Measurements from ENCODE around the gene TAF1C. TPM values are rescaled to one million over a fixed set of nuclear protein-coding genes. Genes with fewer than 3 reads are reported as not detected.
"Not testable (repeated sequence)": the region's sequence is repeated elsewhere in the genome, so short reads cannot be mapped to it uniquely, and the experiment has no call there.

TAF1C gene
- total and polyA plus RNA-seq, 9 of the 15 experiments (the other 6 are each of a cell fraction or from before 2014, with no cell fraction given) = 1.5 to 74.8 (median 21.0) TPM

GRCh38 chr16:84216144-84216543 is 29.3 kb upstream of the TAF1C start:
- H3K9me1 ChIP-seq (ENCODE audit: control insufficient read depth, insufficient read depth, low read length); BruUV-seq (replicated peaks); H3K4me1 ChIP-seq (replicated peaks in 1 of 2; ENCODE audit: control insufficient read depth in 2 of 2, insufficient read depth in 2 of 2, low read length in 2 of 2); H3K79me2 ChIP-seq (ENCODE audit: control insufficient read depth, insufficient read depth, low read length); ATAC-seq; in situ Hi-C loops (cut with MboI); DNase-seq (ENCODE audit: extremely low read depth in 1 of 4, low spot score in 3 of 4); CTCF ChIA-PET (ENCODE audit: low intra/inter-chr PET ratio); H3K27ac ChIP-seq (ENCODE audit: extremely low read depth, low read depth, low read length); H3K9ac ChIP-seq (ENCODE audit: insufficient read depth in 1 of 2, low read depth in 2 of 2, low read length in 2 of 2); H3K36me3 ChIP-seq (ENCODE audit: control insufficient read depth, insufficient read depth, low read length); intact Hi-C loops (cut with micrococcal nuclease); H3K4me2 ChIP-seq (ENCODE audit: insufficient read depth, low read length); H3K9me3 ChIP-seq (replicated peaks; ENCODE audit: control insufficient read depth, insufficient read depth, low read depth, low read length); FAIRE-seq; H3K4me3 ChIP-seq; H4K20me1 ChIP-seq (replicated peaks; ENCODE audit: control insufficient read depth, insufficient read depth, low read length); H2AFZ ChIP-seq (ENCODE audit: low read depth, low read length): not testable (repeated sequence)
- TF ChIP-seq ZNF121 (CRISPR knock-in tag; conservative IDR thresholded peaks at IDR 0.05) = peak; percentile 85
- POLR2A ChIA-PET = interaction anchor here (0.8 kb wide), 1 partner anchor 63 kb away, joined by 4 read pairs; no protein-coding TSS in a partner anchor
- peaks cover 61 to 75% of the 10 kb centered on the region in 2 experiments for H3K27me3 ChIP-seq (ENCODE audit: control insufficient read depth in 2 of 2, insufficient read depth in 2 of 2, low read length in 2 of 2)
- WGBS (ENCODE audit: insufficient coverage, low coverage, missing lambda C conversion rate) = 3% methylated on average over 3 of the region's 3 CpGs

DNA sequence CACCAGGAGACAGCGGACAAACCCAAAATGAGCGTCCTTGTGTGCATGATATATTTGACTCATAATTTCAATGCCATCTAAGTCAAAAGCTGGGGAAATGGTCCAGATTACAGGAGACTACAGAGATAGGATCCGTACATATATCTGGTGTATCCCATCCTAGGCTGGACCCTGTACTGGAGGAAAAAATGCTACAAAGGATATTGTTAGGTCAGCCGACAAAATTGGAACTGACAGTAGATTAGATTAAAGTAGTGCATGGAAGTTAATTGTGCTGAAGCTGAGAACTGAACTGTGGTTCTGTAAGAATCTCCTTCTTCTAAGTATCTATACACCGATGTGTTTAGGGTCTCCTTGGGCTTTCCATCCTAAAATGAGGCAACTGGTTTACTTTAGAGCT is 28.7 kb upstream of the TAF1C start:
- DNase-seq (ENCODE audit: extremely low read depth in 1 of 4, low spot score in 3 of 4) (no peak), FAIRE-seq (no peak), ATAC-seq (no peak)
- Histone ChIP-seq H3K4me2 (ENCODE audit: insufficient read depth, low read length) (no peak overlapping the region), H3K36me3 (ENCODE audit: control insufficient read depth, insufficient read depth, low read length) (no peaks in the 10 kb centered on the region), H3K9ac (ENCODE audit: insufficient read depth in 1 of 2, low read depth in 2 of 2, low read length in 2 of 2) (no peak overlapping the region), H3K27me3 (ENCODE audit: control insufficient read depth in 2 of 2, insufficient read depth in 2 of 2, low read length in 2 of 2) (peaks cover 55 to 75% of the 10 kb centered on the region in 2 experiments), H3K27ac (ENCODE audit: extremely low read depth, low read depth, low read length) (no peak overlapping the region), H4K20me1 (replicated peaks; ENCODE audit: control insufficient read depth, insufficient read depth, low read length) (peaks cover 4% of the 10 kb centered on the region; the same call in 1 of the 2 replicates), H2AFZ (ENCODE audit: low read depth, low read length) (no peak overlapping the region), H3K9me3 (replicated peaks; ENCODE audit: control insufficient read depth, insufficient read depth, low read depth, low read length) (no peaks in the 10 kb centered on the region), H3K9me1 (ENCODE audit: control insufficient read depth, insufficient read depth, low read length) (no peaks in the 10 kb centered on the region), H3K4me1 (replicated peaks in 1 of 2; ENCODE audit: control insufficient read depth in 2 of 2, insufficient read depth in 2 of 2, low read length in 2 of 2) (no peaks in the 10 kb centered on the region), H3K4me3 (no peak overlapping the region), H3K79me2 (ENCODE audit: control insufficient read depth, insufficient read depth, low read length) (no peaks in the 10 kb centered on the region)
- POLR2A ChIA-PET = interaction anchor here (0.8 kb wide), 1 partner anchor 64 kb away, joined by 4 read pairs; no protein-coding TSS in a partner anchor
- intact Hi-C loops (cut with micrococcal nuclease) = no loop called here
- BruUV-seq (replicated peaks) = no TSS peak
- TF ChIP-seq DACH1 (IDR thresholded peaks at IDR 0.05; ENCODE audit: partially characterized antibody) = no peak
- TF ChIP-seq MIER1 (IDR thresholded peaks at IDR 0.05; ENCODE audit: low read depth) = no peak
- WGBS (ENCODE audit: insufficient coverage, low coverage, missing lambda C conversion rate) = 4% methylated on average over 5 of the region's 5 CpGs
- CTCF ChIA-PET (ENCODE audit: low intra/inter-chr PET ratio) = no interaction called here
- in situ Hi-C loops (cut with MboI) = no loop called here
